ENCODE results near the gene PLCL1.

PLCL1 gene

GRCh38 chr2:197947219-197947757, 142.9 kb downstream of the PLCL1 start:
- in situ Hi-C loops (cut with HindIII; ENCODE audit: low sequenced_read_pairs) = no loop called here

GRCh38 chr2:197949224-197949623, 144.8 kb downstream of the PLCL1 start:
- in situ Hi-C loops (cut with HindIII; ENCODE audit: low sequenced_read_pairs) = no loop called here

GRCh38 chr2:197950006-197950405, 145.6 kb downstream of the PLCL1 start:
- in situ Hi-C loops (cut with HindIII; ENCODE audit: low sequenced_read_pairs) = no loop called here

- in situ Hi-C loops (cut with HindIII; ENCODE audit: low sequenced_read_pairs) = no loop called here
These were observed 146.3 kb downstream of the PLCL1 start for GRCh38 chr2:197950724-197951123.

GRCh38 chr2:197952540-197953202, 148.3 kb downstream of the PLCL1 start:
- in situ Hi-C loops (cut with HindIII; ENCODE audit: low sequenced_read_pairs) = no loop called here

GRCh38 chr2:197954328-197954727, 149.9 kb downstream of the PLCL1 start:
- in situ Hi-C loops (cut with HindIII; ENCODE audit: low sequenced_read_pairs) = no loop called here

- in situ Hi-C loops (cut with HindIII; ENCODE audit: low sequenced_read_pairs) = no loop called here
These were observed 154.3 kb downstream of the PLCL1 start for GRCh38 chr2:197958592-197959150.

GRCh38 chr2:197959383-197959782, 155.0 kb downstream of the PLCL1 start:
- in situ Hi-C loops (cut with HindIII; ENCODE audit: low sequenced_read_pairs) = no loop called here

- in situ Hi-C loops (cut with HindIII; ENCODE audit: low sequenced_read_pairs) = loop anchor here (5.0 kb wide), 1 partner anchor 88 kb away; no protein-coding TSS in a partner anchor
These were observed 156.4 kb downstream of the PLCL1 start for GRCh38 chr2:197960786-197961185.

- in situ Hi-C loops (cut with HindIII; ENCODE audit: low sequenced_read_pairs) = loop anchor here (5.0 kb wide), 1 partner anchor 92 kb away; no protein-coding TSS in a partner anchor
These were observed 160.3 kb downstream of the PLCL1 start for GRCh38 chr2:197964720-197965119.

- in situ Hi-C loops (cut with HindIII; ENCODE audit: low sequenced_read_pairs) = no loop called here
These were observed 161.4 kb downstream of the PLCL1 start for GRCh38 chr2:197965756-197966155.

GRCh38 chr2:197969391-197969893, 165.0 kb downstream of the PLCL1 start:
- in situ Hi-C loops (cut with HindIII; ENCODE audit: low sequenced_read_pairs) = no loop called here

- in situ Hi-C loops (cut with HindIII; ENCODE audit: low sequenced_read_pairs) = no loop called here
These were observed 167.7 kb downstream of the PLCL1 start for GRCh38 chr2:197972061-197972460.

GRCh38 chr2:197972587-197972986, 168.2 kb downstream of the PLCL1 start:
- in situ Hi-C loops (cut with HindIII; ENCODE audit: low sequenced_read_pairs) = no loop called here

GRCh38 chr2:197973772-197974171, 169.4 kb downstream of the PLCL1 start:
- in situ Hi-C loops (cut with HindIII; ENCODE audit: low sequenced_read_pairs) = no loop called here

- in situ Hi-C loops (cut with HindIII; ENCODE audit: low sequenced_read_pairs) = no loop called here
These were observed 171.6 kb downstream of the PLCL1 start for GRCh38 chr2:197975931-197976519.

GRCh38 chr2:197978971-197979370, 174.6 kb downstream of the PLCL1 start:
- in situ Hi-C loops (cut with HindIII; ENCODE audit: low sequenced_read_pairs) = no loop called here

GRCh38 chr2:197982565-197982964, 178.2 kb downstream of the PLCL1 start:
- in situ Hi-C loops (cut with HindIII; ENCODE audit: low sequenced_read_pairs) = loop anchor here (5.0 kb wide), 1 partner anchor 50 kb away; no protein-coding TSS in a partner anchor

GRCh38 chr2:197985029-197985638, 180.7 kb downstream of the PLCL1 start:
- in situ Hi-C loops (cut with HindIII; ENCODE audit: low sequenced_read_pairs) = no loop called here

- in situ Hi-C loops (cut with HindIII; ENCODE audit: low sequenced_read_pairs) = no loop called here
These were observed 182.6 kb downstream of the PLCL1 start for GRCh38 chr2:197986977-197987376.

GRCh38 chr2:197990356-197990755, 186.0 kb downstream of the PLCL1 start:
- in situ Hi-C loops (cut with HindIII; ENCODE audit: low sequenced_read_pairs) = no loop called here
